Stimulated activated CD4-positive, alpha-beta T cell treated with anti-CD3 and anti-CD28 coated beads, Interleukin-12 subunit alpha, Interleukin-12 subunit beta, amount 100 ng/mL, for 24 hours (primary cell): ENCODE data around the gene RNF223.

Experiments used
- DNase-seq, 2 experiments: peaks; one replicate each; pipeline ENCODE4 v3.0.0-alpha.2; 2020; ENCODE audit warnings: low read depth in 2 of 2

The RNF223 gene

DNA sequence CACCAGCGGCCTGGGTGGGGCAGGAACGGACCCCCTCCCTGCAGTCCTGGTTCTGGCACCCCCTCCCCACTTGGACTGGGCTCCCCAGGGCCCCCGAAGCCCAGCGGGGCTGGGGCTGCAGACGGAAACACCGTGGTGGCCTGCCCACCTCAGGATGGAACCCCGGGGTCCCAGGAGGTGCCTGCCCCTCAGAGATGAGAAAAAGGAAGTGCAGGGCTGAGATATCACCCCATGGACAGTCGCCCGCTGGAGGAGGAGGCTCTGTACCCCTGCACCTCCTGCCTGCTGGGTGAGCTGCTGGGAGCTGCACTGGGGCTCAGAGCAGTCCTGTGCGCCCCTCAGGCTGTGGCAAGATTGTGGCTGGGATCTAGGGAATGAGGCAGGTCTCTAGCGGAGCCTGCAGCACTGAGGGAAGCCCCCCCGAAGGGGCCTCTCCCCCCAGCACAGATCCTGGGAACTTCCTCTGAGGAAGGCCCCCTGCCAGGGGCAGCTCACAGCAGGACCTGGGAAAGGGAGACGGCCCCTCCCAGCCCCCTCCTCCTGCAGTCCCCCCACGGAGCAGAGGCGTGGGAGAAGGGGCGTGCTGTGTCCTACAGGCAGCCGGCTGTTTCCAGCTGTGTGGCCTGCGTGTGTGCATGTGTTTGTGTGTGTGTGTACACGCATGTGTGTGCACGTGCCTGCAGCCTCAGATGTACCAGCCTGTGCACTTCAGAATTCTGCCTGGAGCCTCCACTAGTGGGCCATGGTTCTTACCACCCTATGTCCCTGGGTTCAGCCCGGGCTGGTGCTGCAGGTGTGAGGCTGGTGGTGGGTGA is 47.3 kb downstream of the RNF223 start:
- no peak for DNase-seq

DNA sequence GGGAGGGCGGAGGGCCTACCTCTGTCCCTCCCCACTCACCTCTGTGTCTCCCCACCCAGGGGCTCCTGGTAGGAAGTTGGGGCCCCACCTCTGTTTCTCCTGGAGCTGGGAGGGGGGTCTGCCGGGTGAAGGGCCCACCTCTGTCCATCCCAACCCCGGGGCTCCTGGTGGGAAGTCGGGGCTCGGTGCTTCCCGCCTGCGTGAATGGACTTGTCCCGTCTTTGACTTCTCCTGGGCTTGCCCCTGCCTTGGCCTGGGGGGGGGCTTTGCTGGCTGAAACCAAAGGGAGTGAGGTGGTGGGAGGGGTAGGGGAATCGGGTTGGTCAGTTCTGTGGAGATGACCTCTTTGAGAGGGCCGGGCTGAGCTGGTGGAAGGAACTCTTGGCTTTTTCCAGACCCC is 48.4 kb downstream of the RNF223 start:
- no peak for DNase-seq

DNA sequence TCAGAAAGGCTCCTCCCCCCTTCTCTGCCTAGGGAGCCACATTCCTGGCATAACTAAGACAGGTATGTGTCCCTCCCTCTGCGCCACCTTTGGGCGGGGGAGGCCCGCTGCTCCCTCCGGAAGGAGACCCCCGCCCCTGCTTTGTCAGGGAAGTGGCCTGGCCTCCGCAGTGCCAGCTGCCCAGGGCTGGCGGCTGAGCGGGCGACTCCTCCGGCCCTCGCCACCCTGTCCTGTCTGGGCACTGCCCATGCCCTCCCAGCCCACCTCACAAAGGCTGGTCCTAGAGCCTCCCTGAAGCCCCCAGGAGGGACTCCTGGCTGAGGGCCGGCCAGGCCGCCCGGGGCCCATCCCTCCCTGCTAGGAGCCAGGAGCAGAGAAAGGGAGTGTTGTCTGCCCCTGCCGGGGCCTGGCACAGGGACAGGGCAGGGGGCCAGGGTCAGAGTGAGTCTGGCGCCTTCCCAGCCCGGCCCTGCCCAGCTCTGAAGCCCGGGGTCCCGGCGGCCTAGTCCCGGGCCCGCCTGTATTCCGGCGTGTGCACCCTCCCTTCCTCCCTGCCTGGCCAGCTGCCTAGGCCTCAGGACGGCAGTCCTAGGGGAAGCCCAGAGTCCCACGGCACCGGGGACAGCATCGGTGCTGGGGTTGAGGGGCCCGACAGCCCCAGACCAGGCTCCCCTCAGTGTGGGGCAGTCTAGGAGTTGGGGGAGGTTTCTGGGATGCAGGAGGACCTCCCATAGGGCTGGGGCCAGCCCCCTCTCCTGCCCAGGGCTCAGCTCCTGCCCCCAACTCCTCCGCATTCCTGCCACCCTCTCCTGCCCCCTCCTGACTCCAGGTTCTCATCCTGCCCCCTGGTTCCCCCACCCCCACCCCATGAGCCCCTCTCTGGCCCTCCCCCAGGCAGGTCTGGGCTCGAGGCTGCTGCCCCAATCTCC is 49.1 kb downstream of the RNF223 start:
- no peak for DNase-seq

DNA sequence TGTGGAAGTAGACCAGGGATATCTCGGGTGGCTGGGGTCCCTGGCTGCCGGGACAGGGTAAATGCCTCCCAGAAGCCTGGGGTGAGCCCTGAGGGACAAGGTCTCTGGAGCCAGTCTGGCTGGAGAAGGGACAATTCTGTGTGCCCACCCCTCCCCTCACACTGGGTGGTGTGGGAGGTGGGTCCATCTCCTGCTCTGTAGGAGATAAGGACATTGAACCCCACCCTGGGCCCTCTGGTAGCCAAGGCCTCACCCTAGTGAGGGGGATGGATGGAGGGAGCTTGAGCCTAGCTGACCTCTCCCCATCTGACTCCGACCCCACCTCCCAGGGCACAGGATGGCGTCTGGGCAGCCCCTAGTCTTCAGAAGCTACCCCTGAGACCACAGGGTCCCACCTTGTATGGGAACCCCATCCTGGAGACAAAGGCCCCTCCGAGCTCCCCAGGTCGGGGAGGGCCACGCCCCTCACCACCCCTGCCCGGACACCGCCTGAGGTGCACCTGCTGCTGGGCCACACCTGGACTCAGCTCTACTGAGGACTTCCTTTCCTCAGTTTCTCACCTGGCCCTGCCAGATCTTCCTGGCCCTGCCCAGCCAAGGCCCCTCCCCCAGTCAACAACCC is 49.8 kb downstream of the RNF223 start:
- DNase-seq, result no peak

DNA sequence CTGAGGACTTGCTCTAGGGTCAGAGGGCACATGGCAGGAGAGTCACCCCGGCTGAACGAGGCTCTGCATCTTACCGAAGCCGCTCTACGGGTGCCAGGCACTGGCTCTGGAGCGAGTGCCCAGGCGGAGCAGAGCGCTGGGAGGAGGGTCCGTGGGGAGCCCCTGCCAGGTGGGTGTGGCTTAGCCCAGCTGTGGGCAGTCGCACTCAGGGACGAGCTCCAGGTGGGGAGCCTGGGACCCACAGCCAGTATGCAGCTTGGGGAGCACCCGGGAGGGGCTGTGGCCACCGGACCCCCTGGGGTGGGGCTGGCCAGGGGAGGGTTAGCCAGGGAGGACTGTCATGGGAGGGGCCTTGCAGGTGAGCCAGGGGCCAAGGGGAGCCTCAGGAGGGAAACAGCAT is 50.4 kb downstream of the RNF223 start:
- no peak for DNase-seq

DNA sequence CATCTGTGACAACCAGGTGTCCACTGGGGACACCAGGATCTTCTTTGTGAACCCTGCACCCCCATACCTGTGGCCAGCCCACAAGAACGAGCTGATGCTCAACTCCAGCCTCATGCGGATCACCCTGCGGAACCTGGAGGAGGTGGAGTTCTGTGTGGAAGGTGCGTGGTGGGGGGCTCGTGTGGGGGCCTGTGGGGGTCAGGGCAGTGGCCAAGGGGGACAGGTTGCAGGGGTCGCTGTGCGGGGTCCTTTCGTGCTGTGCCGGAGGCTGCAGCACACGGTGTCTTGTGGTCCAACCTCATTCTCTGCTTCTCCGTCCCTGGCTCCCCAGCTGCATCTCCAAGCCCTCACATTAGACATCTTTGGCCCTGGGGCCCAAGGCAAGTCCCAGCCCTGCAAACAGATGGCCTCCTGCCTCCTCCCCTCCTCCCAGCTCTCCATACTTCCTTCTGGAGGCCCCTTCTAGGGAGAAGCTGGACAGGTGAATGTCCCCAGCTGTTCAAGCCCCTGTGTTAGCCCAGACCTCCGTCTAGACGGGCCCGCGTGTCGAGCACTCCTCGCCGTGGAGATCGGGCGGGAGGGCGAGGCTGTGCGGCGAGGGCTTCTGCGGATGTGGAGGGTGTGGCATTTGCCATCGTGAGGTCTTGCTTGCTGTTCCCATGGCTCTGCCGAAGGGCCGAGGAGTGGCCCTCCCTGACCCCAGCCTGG is 51.6 kb downstream of the RNF223 start:
- DNase-seq, result no peak

DNA sequence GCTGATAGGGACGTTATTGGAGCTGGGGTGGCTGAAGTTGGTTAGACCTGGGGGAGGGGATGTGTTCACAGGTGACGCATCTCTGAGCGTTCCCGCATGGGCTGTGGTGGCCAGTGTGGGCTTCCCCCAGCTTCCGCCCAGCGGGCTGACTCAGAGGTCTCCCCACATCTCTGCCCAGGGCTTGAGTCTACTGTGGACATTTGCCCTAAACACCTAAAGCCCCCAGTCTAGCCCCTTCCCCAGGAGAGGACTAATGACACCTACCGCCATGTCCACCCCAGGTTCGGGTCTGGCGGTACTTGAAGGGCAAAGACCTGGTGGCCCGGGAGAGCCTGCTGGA is 52.2 kb downstream of the RNF223 start:
- no peak for DNase-seq

DNA sequence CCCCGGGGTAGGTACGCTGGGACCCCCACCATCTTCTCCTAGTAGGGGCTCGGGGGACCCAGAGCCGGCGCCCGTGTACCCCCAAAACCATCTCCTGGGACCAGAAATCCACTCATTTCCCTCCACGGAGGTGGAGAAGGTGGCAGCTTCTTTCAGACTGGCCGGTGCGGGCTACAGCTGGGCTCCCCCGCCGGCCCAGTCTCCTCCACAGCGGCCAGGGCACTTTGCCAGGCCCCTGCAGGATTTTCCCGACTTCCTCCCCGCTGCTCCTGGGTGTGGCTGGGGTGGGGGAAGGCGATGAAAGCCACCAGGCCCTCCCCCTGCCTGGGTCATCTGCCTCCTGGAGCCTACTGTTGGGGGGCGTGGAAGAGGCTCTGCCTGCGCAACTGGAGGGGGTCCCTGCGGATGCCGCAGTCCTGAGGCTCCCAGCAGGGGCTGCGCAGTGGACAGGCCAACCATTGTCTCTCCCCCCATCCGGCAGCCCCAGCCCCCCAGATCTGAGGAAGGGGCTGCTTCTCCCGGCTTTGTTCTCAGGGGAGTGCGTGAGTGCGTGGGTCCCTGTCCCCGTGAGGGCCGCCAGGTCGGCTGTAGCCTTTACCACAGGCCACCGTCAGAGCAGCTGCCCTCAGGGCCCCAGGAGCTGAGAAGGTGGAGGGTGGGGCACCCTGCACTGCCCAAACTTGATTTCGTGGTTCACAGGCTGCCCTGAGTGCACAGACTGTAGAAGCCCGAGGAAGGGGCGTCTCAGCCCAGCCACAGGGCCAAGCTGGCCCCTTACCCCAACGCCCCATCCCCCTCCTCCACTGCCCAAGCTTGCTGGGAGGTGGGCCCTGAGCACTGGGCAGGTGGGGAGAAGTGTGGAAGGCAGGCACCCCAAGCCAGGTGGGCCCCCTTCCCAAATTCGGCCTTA is 52.8 kb downstream of the RNF223 start:
- no peak for DNase-seq
